ENCODE data around the gene NAPEPLD.
"Not testable (repeated sequence)": the region's sequence is repeated elsewhere in the genome, so short reads cannot be mapped to it uniquely, and the experiment has no call there.

The NAPEPLD gene

GRCh38 chr7:103059471-103059870 is 89.4 kb downstream of the NAPEPLD start:
- DNase-seq, result no peak

- no peak for DNase-seq
These were observed 90.8 kb downstream of the NAPEPLD start for GRCh38 chr7:103058122-103058521.

GRCh38 chr7:103056006-103056405 is 92.9 kb downstream of the NAPEPLD start:
- not testable (repeated sequence) for DNase-seq

- DNase-seq, result no peak
These were observed 97.4 kb downstream of the NAPEPLD start for GRCh38 chr7:103051519-103051918.

All from GOT3 (cell line).